Neutrophil (primary cell): Measurements from ENCODE around the gene CXADR.

Experiments
- H3K27ac ChIP-seq: fragments of 200-600 bp; sonication (generic); 2 replicates; pipeline ENCODE4 v1.5.1; 2016; ENCODE audit warnings: mild to moderate bottlenecking, moderate library complexity
- H3K27me3 ChIP-seq: fragments of 200-600 bp; sonication (generic); 2 replicates; pipeline ENCODE4 v1.6.0; 2016; ENCODE audit warnings: mild to moderate bottlenecking
- H3K36me3 ChIP-seq: fragments of 200-600 bp; sonication (generic); 2 replicates; pipeline ENCODE4 v1.5.1; 2017
- H3K4me1 ChIP-seq, 2 experiments: fragments of 200-600 bp in 1 of 2; sonication (generic) in 1 of 2; 1 replicate in 1 of 2; 2 replicates in 1 of 2; pipeline versions ENCODE4 v1.5.1 to v1.6.1; 2013 to 2016; ENCODE audit warnings: low read depth in 1 of 2, low read length in 1 of 2, mild to moderate bottlenecking in 1 of 2, moderate library complexity in 1 of 2; ENCODE audit not compliant: control insufficient read depth in 1 of 2, insufficient read depth in 1 of 2
- H3K4me3 ChIP-seq, 2 experiments: fragments of 200-600 bp in 1 of 2; sonication (generic) in 1 of 2; 1 replicate in 1 of 2; 2 replicates in 1 of 2; pipeline ENCODE4 v1.5.1; 2013 to 2016; ENCODE audit warnings: low read depth in 1 of 2, low read length in 1 of 2, mild to moderate bottlenecking in 1 of 2, moderate library complexity in 1 of 2
- H3K9me3 ChIP-seq: fragments of 200-600 bp; sonication (generic); 2 replicates; pipeline ENCODE4 v1.5.1; 2016
- TF ChIP-seq, protein P1 (sequence below): fragments of 200-600 bp; sonication (generic); IDR thresholded peaks from 2 replicates; pipeline ENCODE4 v1.5.1; 2016; ENCODE audit warnings: antibody characterized with exemption

CXADR gene

GRCh38 chr21:17527711-17528110 lies 14.9 kb downstream of the CXADR start:
- Histone ChIP-seq H3K9me3 (no peaks in the 10 kb centered on the region), H3K27me3 (peaks cover 14% of the 10 kb centered on the region), H3K4me3 (no peak overlapping the region), H3K27ac (no peak overlapping the region), H3K36me3 (no peaks in the 10 kb centered on the region), H3K4me1 (no peaks in the 10 kb centered on the region)
- TF ChIP-seq, protein P1, sequence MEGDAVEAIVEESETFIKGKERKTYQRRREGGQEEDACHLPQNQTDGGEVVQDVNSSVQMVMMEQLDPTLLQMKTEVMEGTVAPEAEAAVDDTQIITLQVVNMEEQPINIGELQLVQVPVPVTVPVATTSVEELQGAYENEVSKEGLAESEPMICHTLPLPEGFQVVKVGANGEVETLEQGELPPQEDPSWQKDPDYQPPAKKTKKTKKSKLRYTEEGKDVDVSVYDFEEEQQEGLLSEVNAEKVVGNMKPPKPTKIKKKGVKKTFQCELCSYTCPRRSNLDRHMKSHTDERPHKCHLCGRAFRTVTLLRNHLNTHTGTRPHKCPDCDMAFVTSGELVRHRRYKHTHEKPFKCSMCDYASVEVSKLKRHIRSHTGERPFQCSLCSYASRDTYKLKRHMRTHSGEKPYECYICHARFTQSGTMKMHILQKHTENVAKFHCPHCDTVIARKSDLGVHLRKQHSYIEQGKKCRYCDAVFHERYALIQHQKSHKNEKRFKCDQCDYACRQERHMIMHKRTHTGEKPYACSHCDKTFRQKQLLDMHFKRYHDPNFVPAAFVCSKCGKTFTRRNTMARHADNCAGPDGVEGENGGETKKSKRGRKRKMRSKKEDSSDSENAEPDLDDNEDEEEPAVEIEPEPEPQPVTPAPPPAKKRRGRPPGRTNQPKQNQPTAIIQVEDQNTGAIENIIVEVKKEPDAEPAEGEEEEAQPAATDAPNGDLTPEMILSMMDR, result no peak

DNA sequence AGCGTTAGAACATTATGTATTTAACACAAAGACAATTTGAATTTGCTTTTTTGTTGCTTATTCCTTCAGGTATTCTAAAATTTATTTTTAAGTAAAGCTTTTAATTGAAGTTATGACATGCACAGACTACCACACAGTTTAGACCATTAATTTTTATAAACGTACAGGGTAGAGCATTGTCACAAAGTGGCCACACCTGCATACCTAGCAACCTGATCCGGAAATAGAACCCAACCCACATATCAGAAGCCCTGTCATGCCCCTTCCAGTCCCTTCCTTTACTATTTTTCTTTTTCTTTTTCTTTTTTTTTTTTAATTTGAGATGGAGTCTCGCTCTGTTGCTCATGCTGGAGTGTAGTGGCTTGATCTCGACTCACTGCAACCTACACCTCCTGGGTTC lies 16.8 kb downstream of the CXADR start:
- Histone ChIP-seq H3K27me3 (peaks cover 14% of the 10 kb centered on the region), H3K4me1 (no peaks in the 10 kb centered on the region), H3K9me3 (no peaks in the 10 kb centered on the region), H3K36me3 (no peaks in the 10 kb centered on the region), H3K4me3 (no peak overlapping the region), H3K27ac (no peak overlapping the region)
- TF ChIP-seq, protein P1, result no peak

- Histone ChIP-seq H3K4me3 (no peak overlapping the region), H3K27ac (no peak overlapping the region), H3K36me3 (no peaks in the 10 kb centered on the region), H3K9me3 (no peaks in the 10 kb centered on the region), H3K27me3 (peaks cover 4% of the 10 kb centered on the region), H3K4me1 (no peaks in the 10 kb centered on the region)
- TF ChIP-seq, protein P1, result no peak
Measured at GRCh38 chr21:17532292-17532691, 19.4 kb downstream of the CXADR start.

DNA sequence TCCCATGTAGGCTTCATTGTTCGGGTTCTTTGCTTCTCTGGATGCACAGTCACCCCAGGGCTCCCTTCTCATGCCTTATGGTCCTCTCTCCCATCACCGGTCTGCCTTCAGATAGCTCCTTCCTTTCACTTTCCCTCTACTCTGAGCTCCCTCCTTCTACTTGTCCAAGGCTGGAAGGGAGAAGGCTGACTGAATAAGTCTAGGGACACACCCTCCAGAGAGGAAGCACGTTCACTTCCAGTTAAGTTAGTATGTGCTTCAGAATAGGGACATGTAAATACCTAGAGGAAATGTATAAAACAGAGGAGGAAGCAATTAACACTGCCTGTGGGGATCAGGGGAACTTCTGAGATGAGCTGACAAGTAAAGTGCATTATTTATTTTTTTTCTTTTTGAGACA lies 23.5 kb downstream of the CXADR start:
- no peak overlapping the region for H3K4me3 ChIP-seq
- TF ChIP-seq, protein P1, result no peak

GRCh38 chr21:17537299-17537698 lies 24.5 kb downstream of the CXADR start:
- TF ChIP-seq, protein P1, result no peak
- H3K27ac ChIP-seq, result no peak overlapping the region
- no peaks in the 10 kb centered on the region for H3K9me3 ChIP-seq
- peaks cover 9% of the 10 kb centered on the region for H3K27me3 ChIP-seq
- H3K36me3 ChIP-seq, result no peaks in the 10 kb centered on the region
- H3K4me3 ChIP-seq, result no peak overlapping the region
- H3K4me1 ChIP-seq, result no peaks in the 10 kb centered on the region

More for the DNA sequence above, 23.5 kb downstream of the CXADR start:
- no peaks in the 10 kb centered on the region for H3K4me1 ChIP-seq
- no peaks in the 10 kb centered on the region for H3K36me3 ChIP-seq
- H3K27me3 ChIP-seq, result peaks cover 9% of the 10 kb centered on the region
- no peaks in the 10 kb centered on the region for H3K9me3 ChIP-seq
- no peak overlapping the region for H3K27ac ChIP-seq

GRCh38 chr21:17538576-17538975 lies 25.7 kb downstream of the CXADR start:
- H3K27ac ChIP-seq, result no peak overlapping the region
- no peaks in the 10 kb centered on the region for H3K4me1 ChIP-seq
- H3K27me3 ChIP-seq, result peaks cover 9% of the 10 kb centered on the region
- H3K9me3 ChIP-seq, result no peaks in the 10 kb centered on the region
- no peaks in the 10 kb centered on the region for H3K36me3 ChIP-seq
- TF ChIP-seq, protein P1, result no peak
- no peak overlapping the region for H3K4me3 ChIP-seq
